Measurements from ENCODE around the gene MOSPD2. TPM values are rescaled to one million over a fixed set of nuclear protein-coding genes. Genes with fewer than 3 reads are reported as not detected.
A peak's percentile ranks its signal among the peaks of the same experiment; 100 is the strongest.

The MOSPD2 gene
- total RNA-seq = 10 to 100 TPM; 19.7 to 27.8 (median 20.9) TPM

DNA sequence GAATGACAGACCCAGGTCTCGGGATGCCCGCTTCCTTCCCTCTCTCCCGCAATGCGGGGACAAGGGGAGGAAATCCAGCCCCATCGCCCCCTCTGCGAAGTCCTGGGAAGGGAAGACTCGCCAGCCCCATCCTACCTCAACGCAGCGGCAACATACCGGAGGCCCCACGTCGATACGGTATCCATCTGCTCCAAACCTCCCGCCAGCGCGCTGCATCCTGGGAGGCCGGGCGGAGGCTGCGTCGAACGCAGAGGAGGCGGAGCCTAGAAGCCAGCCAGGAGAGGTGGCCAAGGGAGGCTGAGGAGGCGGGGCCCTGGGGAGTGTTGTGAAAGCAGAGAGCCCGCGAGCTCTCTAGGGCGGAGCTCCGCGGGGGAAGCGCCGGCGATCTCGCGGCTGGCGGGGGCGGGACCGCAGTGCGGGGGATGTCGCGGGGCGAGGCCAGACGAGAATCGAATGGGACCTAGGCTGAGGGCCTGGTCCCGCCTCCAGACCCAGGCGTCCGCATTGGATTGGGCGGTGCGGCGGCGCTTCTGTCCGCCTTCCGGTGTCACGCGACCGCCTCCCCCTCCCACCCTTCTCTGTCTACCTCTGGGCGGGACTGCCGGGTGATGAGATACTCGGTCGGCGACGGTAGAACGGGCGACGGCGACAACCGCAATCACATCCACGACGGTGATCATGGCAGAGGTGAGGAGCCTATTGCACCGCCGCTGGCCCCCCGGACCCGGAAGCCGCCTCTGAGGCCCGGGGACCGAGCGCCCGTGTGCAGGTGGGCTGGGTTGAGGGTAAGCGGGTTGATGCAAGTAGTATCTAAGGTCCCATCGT, at the start of gene MOSPD2, which contains the start of gene FANCB:
MOSPD2 (plus strand) TSS at position 571 of the 825 bp plus-strand sequence; CDS start at position 679, 108 bp downstream.
FANCB (minus strand) TSS at position 219 of the 825 bp plus-strand sequence. CDS start 7,559 bp downstream, outside the sequence.
- H3K4me3 ChIP-seq = peak within 1 kb of the TSS; percentile 66 to 75 (median 70)
- H3K27ac ChIP-seq = peak within 1 kb of the TSS; percentile 84 to 90
- H3K36me3 ChIP-seq = no peaks in the 10 kb centered on the region
- peak; percentile 92 for DNase-seq (ENCODE audit: low spot score in 2 of 2)
- H3K27me3 ChIP-seq = no peaks in the 10 kb centered on the region
- TF ChIP-seq POLR2A (IDR thresholded peaks at IDR 0.05) = no peak
- peak in 2 of 3 donors; percentile 24 to 37 for TF ChIP-seq POLR2AphosphoS5 (IDR thresholded peaks at IDR 0.05)
- intact Hi-C loops (cut with DNase I; ENCODE audit: low total_unique reads) = no loop called here
- no peaks in the 10 kb centered on the region for H3K9me3 ChIP-seq
- no peaks in the 10 kb centered on the region for H3K4me1 ChIP-seq

DNA sequence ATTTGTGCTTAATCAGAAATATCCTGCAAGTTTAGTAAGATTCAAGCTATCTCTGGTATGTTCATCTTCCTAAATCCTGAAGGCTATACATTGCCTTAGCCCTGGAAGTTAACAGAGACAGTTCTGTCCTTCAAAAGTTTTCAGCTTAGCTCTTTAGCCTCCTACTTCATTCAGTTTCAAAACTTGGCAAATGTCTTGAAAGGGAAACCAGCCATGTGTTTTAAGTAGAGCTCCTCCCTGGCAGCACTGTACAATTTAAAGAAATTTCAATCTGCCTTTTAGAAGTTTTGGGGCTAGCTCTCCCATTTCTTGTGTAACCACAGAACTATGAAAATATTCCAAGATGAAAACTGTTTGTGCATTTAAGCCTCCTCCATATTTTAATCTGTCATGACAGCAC, 47.4 kb upstream of the MOSPD2 start:
- no peak overlapping the region for H3K27ac ChIP-seq
- no peaks in the 10 kb centered on the region for H3K36me3 ChIP-seq
- intact Hi-C loops (cut with DNase I; ENCODE audit: low total_unique reads) = no loop called here
- H3K9me3 ChIP-seq = peaks cover 0 to 9% of the 10 kb centered on the region in 2 donors
- H3K4me1 ChIP-seq = no peaks in the 10 kb centered on the region
- H3K4me3 ChIP-seq = no peak overlapping the region
- TF ChIP-seq, protein P1, sequence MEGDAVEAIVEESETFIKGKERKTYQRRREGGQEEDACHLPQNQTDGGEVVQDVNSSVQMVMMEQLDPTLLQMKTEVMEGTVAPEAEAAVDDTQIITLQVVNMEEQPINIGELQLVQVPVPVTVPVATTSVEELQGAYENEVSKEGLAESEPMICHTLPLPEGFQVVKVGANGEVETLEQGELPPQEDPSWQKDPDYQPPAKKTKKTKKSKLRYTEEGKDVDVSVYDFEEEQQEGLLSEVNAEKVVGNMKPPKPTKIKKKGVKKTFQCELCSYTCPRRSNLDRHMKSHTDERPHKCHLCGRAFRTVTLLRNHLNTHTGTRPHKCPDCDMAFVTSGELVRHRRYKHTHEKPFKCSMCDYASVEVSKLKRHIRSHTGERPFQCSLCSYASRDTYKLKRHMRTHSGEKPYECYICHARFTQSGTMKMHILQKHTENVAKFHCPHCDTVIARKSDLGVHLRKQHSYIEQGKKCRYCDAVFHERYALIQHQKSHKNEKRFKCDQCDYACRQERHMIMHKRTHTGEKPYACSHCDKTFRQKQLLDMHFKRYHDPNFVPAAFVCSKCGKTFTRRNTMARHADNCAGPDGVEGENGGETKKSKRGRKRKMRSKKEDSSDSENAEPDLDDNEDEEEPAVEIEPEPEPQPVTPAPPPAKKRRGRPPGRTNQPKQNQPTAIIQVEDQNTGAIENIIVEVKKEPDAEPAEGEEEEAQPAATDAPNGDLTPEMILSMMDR (IDR thresholded peaks at IDR 0.05) = no peak
- no peak for TF ChIP-seq POLR2A (IDR thresholded peaks at IDR 0.05)
- no peak for TF ChIP-seq POLR2AphosphoS5 (IDR thresholded peaks at IDR 0.05)
- DNase-seq (ENCODE audit: low spot score in 2 of 2) = no peak
- peaks cover 0 to 14% of the 10 kb centered on the region in 2 donors for H3K27me3 ChIP-seq

- intact Hi-C loops (cut with DNase I; ENCODE audit: low total_unique reads) = no loop called here
- H3K36me3 ChIP-seq = no peaks in the 10 kb centered on the region
- no peak overlapping the region for H3K27ac ChIP-seq
- H3K9me3 ChIP-seq = peaks cover 0 to 9% of the 10 kb centered on the region in 2 donors
- no peak for DNase-seq (ENCODE audit: low spot score in 2 of 2)
- no peaks in the 10 kb centered on the region for H3K4me1 ChIP-seq
- TF ChIP-seq, protein P1 (IDR thresholded peaks at IDR 0.05) = no peak
- TF ChIP-seq POLR2AphosphoS5 (IDR thresholded peaks at IDR 0.05) (no peak), POLR2A (IDR thresholded peaks at IDR 0.05) (no peak)
- no peak overlapping the region for H3K4me3 ChIP-seq
- H3K27me3 ChIP-seq = peaks cover 0 to 14% of the 10 kb centered on the region in 2 donors
Measured at GRCh38 chrX:14826319-14826718, 46.9 kb upstream of the MOSPD2 start.

DNA sequence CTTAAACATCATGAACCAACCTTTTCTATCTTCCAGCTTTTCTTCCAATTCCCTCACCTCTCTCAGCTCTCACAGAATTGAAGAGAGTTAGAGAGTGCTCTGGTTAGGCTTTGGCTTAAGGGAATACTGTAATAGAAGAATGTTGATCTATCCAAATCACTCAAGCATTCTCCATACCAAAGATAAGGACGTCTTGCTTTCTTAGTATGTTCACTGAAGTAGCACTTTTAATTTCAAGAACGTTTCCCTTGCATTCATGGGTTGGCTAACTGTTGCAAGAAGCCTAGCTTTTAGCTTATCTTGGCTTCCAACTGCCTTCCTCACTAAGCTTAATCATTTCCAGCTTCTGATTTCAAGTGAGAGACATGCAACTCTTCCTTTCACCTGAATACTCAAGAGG, 43.6 kb upstream of the MOSPD2 start:
- no peaks in the 10 kb centered on the region for H3K4me1 ChIP-seq
- H3K4me3 ChIP-seq = no peak overlapping the region
- H3K9me3 ChIP-seq = peaks cover 0 to 9% of the 10 kb centered on the region in 2 donors
- DNase-seq (ENCODE audit: low spot score in 2 of 2) = no peak
- H3K36me3 ChIP-seq = no peaks in the 10 kb centered on the region
- TF ChIP-seq POLR2AphosphoS5 (IDR thresholded peaks at IDR 0.05) (no peak), POLR2A (IDR thresholded peaks at IDR 0.05) (no peak)
- TF ChIP-seq, protein P1 (IDR thresholded peaks at IDR 0.05) = no peak
- intact Hi-C loops (cut with DNase I; ENCODE audit: low total_unique reads) = no loop called here
- peaks cover 0 to 14% of the 10 kb centered on the region in 2 donors for H3K27me3 ChIP-seq
- no peak overlapping the region for H3K27ac ChIP-seq

DNA sequence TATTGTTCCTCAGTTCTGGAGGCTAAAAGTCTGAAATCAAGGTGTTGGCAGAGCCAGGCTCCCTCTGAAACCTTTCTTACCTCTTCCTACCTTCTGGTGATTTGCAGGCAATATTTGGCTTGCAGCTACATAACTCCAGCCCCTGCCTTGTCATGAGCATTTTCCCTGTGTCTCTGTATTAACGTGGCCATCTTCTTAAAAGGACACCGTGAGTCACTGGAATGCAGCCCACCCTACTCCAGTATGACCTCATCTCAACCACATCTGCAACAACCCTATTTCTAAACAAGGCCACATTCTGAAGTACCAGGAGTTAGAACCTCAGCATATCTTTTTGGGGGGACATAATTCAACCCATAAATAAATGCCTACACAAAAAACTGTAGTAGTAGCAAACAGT, 41.1 kb upstream of the MOSPD2 start:
- H3K4me3 ChIP-seq = no peak overlapping the region
- DNase-seq (ENCODE audit: low spot score in 2 of 2) = no peak
- peaks cover 0 to 4% of the 10 kb centered on the region in 2 donors for H3K27me3 ChIP-seq
- no peaks in the 10 kb centered on the region for H3K36me3 ChIP-seq
- TF ChIP-seq POLR2A (IDR thresholded peaks at IDR 0.05) = no peak
- no peak for TF ChIP-seq POLR2AphosphoS5 (IDR thresholded peaks at IDR 0.05)
- TF ChIP-seq, protein P1 (IDR thresholded peaks at IDR 0.05) = no peak
- intact Hi-C loops (cut with DNase I; ENCODE audit: low total_unique reads) = no loop called here
- no peaks in the 10 kb centered on the region for H3K4me1 ChIP-seq
- H3K9me3 ChIP-seq = peaks cover 0 to 9% of the 10 kb centered on the region in 2 donors
- H3K27ac ChIP-seq = no peak overlapping the region

All from breast epithelium (tissue), 4 donors.